Measurements from ENCODE around the gene LGALS12.
"Not testable (repeated sequence)": the region's sequence is repeated elsewhere in the genome, so short reads cannot be mapped to it uniquely, and the experiment has no call there.

Gene LGALS12

GRCh38 chr11:63531074-63531792 lies 25.3 kb downstream of the LGALS12 start:
- H3K36me3 Mint-ChIP-seq (ENCODE audit: low read depth); intact Hi-C loops (cut with micrococcal nuclease); H3K27ac Mint-ChIP-seq; H3K4me3 Mint-ChIP-seq; H3K9me3 Mint-ChIP-seq: not testable (repeated sequence)
- Mint-ChIP-seq H3K4me1 (ENCODE audit: low read depth) (peaks cover 16% of the 10 kb centered on the region), H3K27me3 (peaks cover 29% of the 10 kb centered on the region)

- H3K36me3 Mint-ChIP-seq (ENCODE audit: low read depth): no peaks in the 10 kb centered on the region
- intact Hi-C loops (cut with micrococcal nuclease): no loop called here
- no peak overlapping the region for H3K27ac Mint-ChIP-seq
- H3K9me3 Mint-ChIP-seq: no peaks in the 10 kb centered on the region
- peaks cover 25% of the 10 kb centered on the region for H3K4me1 Mint-ChIP-seq (ENCODE audit: low read depth)
- peaks cover 29% of the 10 kb centered on the region for H3K27me3 Mint-ChIP-seq
- H3K4me3 Mint-ChIP-seq: no peak overlapping the region
These were observed 26.2 kb downstream of the LGALS12 start for GRCh38 chr11:63532117-63532516.

GRCh38 chr11:63532799-63533475 lies 27.1 kb downstream of the LGALS12 start:
- peaks cover 29% of the 10 kb centered on the region for H3K4me1 Mint-ChIP-seq (ENCODE audit: low read depth)
- intact Hi-C loops (cut with micrococcal nuclease): no loop called here

GRCh38 chr11:63534076-63534475 lies 28.2 kb downstream of the LGALS12 start:
- intact Hi-C loops (cut with micrococcal nuclease): no loop called here
- Mint-ChIP-seq H3K4me1 (ENCODE audit: low read depth) (peaks cover 38% of the 10 kb centered on the region), H3K27ac (no peak overlapping the region), H3K9me3 (no peaks in the 10 kb centered on the region), H3K4me3 (no peak overlapping the region), H3K36me3 (ENCODE audit: low read depth) (no peaks in the 10 kb centered on the region), H3K27me3 (peaks cover 30% of the 10 kb centered on the region)

More at GRCh38 chr11:63532799-63533475, 27.1 kb downstream of the LGALS12 start:
- no peaks in the 10 kb centered on the region for H3K36me3 Mint-ChIP-seq (ENCODE audit: low read depth)
- H3K27ac Mint-ChIP-seq: no peak overlapping the region
- H3K9me3 Mint-ChIP-seq: no peaks in the 10 kb centered on the region
- H3K27me3 Mint-ChIP-seq: peaks cover 26% of the 10 kb centered on the region
- no peak overlapping the region for H3K4me3 Mint-ChIP-seq

GRCh38 chr11:63534895-63535461 lies 29.1 kb downstream of the LGALS12 start:
- intact Hi-C loops (cut with micrococcal nuclease): no loop called here
- no peaks in the 10 kb centered on the region for H3K9me3 Mint-ChIP-seq
- no peaks in the 10 kb centered on the region for H3K36me3 Mint-ChIP-seq (ENCODE audit: low read depth)
- H3K4me1 Mint-ChIP-seq (ENCODE audit: low read depth): peaks cover 38% of the 10 kb centered on the region
- no peak overlapping the region for H3K4me3 Mint-ChIP-seq
- H3K27me3 Mint-ChIP-seq: peaks cover 26% of the 10 kb centered on the region
- H3K27ac Mint-ChIP-seq: no peak overlapping the region

GRCh38 chr11:63535734-63536133 lies 29.9 kb downstream of the LGALS12 start:
- Mint-ChIP-seq H3K27ac (no peak overlapping the region), H3K27me3 (peaks cover 23% of the 10 kb centered on the region), H3K4me3 (no peak overlapping the region), H3K9me3 (no peaks in the 10 kb centered on the region), H3K36me3 (ENCODE audit: low read depth) (no peaks in the 10 kb centered on the region), H3K4me1 (ENCODE audit: low read depth) (peaks cover 38% of the 10 kb centered on the region)
- intact Hi-C loops (cut with micrococcal nuclease): no loop called here

- Mint-ChIP-seq H3K9me3 (no peaks in the 10 kb centered on the region), H3K4me1 (ENCODE audit: low read depth) (peaks cover 40% of the 10 kb centered on the region), H3K27me3 (peaks cover 23% of the 10 kb centered on the region)
These were observed 30.9 kb downstream of the LGALS12 start, which contains the start of gene PLAAT4 for GRCh38 chr11:63536669-63537292. Gene PLAAT4 (plus strand): TSS chr11:63536808. CDS start chr11:63536869, 61 bp downstream.

GRCh38 chr11:63537293-63538101 lies 31.6 kb downstream of the LGALS12 start:
- Mint-ChIP-seq H3K4me3 (peak overlapping the region; percentile 77), H3K36me3 (ENCODE audit: low read depth) (no peaks in the 10 kb centered on the region), H3K9me3 (no peaks in the 10 kb centered on the region), H3K27ac (peak overlapping the region; percentile 66), H3K4me1 (ENCODE audit: low read depth) (peaks cover 40% of the 10 kb centered on the region), H3K27me3 (peaks cover 22% of the 10 kb centered on the region)
- intact Hi-C loops (cut with micrococcal nuclease): no loop called here

More at GRCh38 chr11:63536669-63537292, 30.9 kb downstream of the LGALS12 start, which contains the start of gene PLAAT4:
- no peaks in the 10 kb centered on the region for H3K36me3 Mint-ChIP-seq (ENCODE audit: low read depth)
- peak within 1 kb of the TSS; percentile 77 for H3K4me3 Mint-ChIP-seq
- intact Hi-C loops (cut with micrococcal nuclease): no loop called here
- H3K27ac Mint-ChIP-seq: peak within 1 kb of the TSS; percentile 66

GRCh38 chr11:63542506-63542905 lies 36.6 kb downstream of the LGALS12 start:
- peaks cover 31% of the 10 kb centered on the region for H3K4me1 Mint-ChIP-seq (ENCODE audit: low read depth)
- intact Hi-C loops (cut with micrococcal nuclease): loop anchor here (10.0 kb wide), 1 partner anchor 48 kb away; the partner anchor contains the start of gene PLAAT5
- H3K4me3 Mint-ChIP-seq; H3K36me3 Mint-ChIP-seq (ENCODE audit: low read depth); H3K9me3 Mint-ChIP-seq; H3K27ac Mint-ChIP-seq: not testable (repeated sequence)
- peaks cover 23% of the 10 kb centered on the region for H3K27me3 Mint-ChIP-seq

GRCh38 chr11:63543711-63544110 lies 37.8 kb downstream of the LGALS12 start:
- H3K36me3 Mint-ChIP-seq (ENCODE audit: low read depth): no peaks in the 10 kb centered on the region

GRCh38 chr11:63547061-63547460 lies 41.2 kb downstream of the LGALS12 start:
- H3K36me3 Mint-ChIP-seq (ENCODE audit: low read depth): no peaks in the 10 kb centered on the region
- no peak overlapping the region for H3K4me3 Mint-ChIP-seq
- peaks cover 17% of the 10 kb centered on the region for H3K4me1 Mint-ChIP-seq (ENCODE audit: low read depth)

More at GRCh38 chr11:63543711-63544110, 37.8 kb downstream of the LGALS12 start:
- Mint-ChIP-seq H3K27me3 (peaks cover 12% of the 10 kb centered on the region), H3K4me1 (ENCODE audit: low read depth) (peaks cover 19% of the 10 kb centered on the region), H3K27ac (no peak overlapping the region), H3K4me3 (no peak overlapping the region), H3K9me3 (no peaks in the 10 kb centered on the region)
- intact Hi-C loops (cut with micrococcal nuclease): loop anchor here (10.0 kb wide), 1 partner anchor 49 kb away; the partner anchor contains the start of gene PLAAT5

GRCh38 chr11:63548178-63548577 lies 42.3 kb downstream of the LGALS12 start:
- no peak overlapping the region for H3K27ac Mint-ChIP-seq
- H3K36me3 Mint-ChIP-seq (ENCODE audit: low read depth): no peaks in the 10 kb centered on the region
- peaks cover 20% of the 10 kb centered on the region for H3K4me1 Mint-ChIP-seq (ENCODE audit: low read depth)
- intact Hi-C loops (cut with micrococcal nuclease): loop anchor here (10.0 kb wide), 1 partner anchor 53 kb away; the partner anchor contains the start of gene PLAAT5
- no peak overlapping the region for H3K4me3 Mint-ChIP-seq
- no peaks in the 10 kb centered on the region for H3K9me3 Mint-ChIP-seq
- H3K27me3 Mint-ChIP-seq: peaks cover 30% of the 10 kb centered on the region

More at GRCh38 chr11:63547061-63547460, 41.2 kb downstream of the LGALS12 start:
- intact Hi-C loops (cut with micrococcal nuclease): loop anchor here (10.0 kb wide), 1 partner anchor 52 kb away; the partner anchor contains the start of gene PLAAT5
- H3K9me3 Mint-ChIP-seq: no peaks in the 10 kb centered on the region
- peaks cover 27% of the 10 kb centered on the region for H3K27me3 Mint-ChIP-seq
- no peak overlapping the region for H3K27ac Mint-ChIP-seq

GRCh38 chr11:63549411-63549810 lies 43.5 kb downstream of the LGALS12 start:
- Mint-ChIP-seq H3K4me1 (ENCODE audit: low read depth) (peaks cover 20% of the 10 kb centered on the region), H3K4me3 (no peak overlapping the region), H3K27ac (no peak overlapping the region), H3K9me3 (no peaks in the 10 kb centered on the region), H3K27me3 (peaks cover 31% of the 10 kb centered on the region), H3K36me3 (ENCODE audit: low read depth) (no peaks in the 10 kb centered on the region)
- intact Hi-C loops (cut with micrococcal nuclease): loop anchor here (10.0 kb wide), 1 partner anchor 55 kb away; the partner anchor contains the start of gene PLAAT5

Measured in dendritic cell treated with granulocyte-macrophage colony-stimulating factor and Interleukin-4, amounts not matched to agents 40 ng/mL and 50 ng/mL, for 4 days (primary cell).